ENCODE measurements around the gene CD34. TPM values are rescaled to one million over a fixed set of nuclear protein-coding genes. Genes with fewer than 3 reads are reported as not detected.

CD34 gene
- total RNA-seq, 1 experiment from 2014 or later: not detected

DNA sequence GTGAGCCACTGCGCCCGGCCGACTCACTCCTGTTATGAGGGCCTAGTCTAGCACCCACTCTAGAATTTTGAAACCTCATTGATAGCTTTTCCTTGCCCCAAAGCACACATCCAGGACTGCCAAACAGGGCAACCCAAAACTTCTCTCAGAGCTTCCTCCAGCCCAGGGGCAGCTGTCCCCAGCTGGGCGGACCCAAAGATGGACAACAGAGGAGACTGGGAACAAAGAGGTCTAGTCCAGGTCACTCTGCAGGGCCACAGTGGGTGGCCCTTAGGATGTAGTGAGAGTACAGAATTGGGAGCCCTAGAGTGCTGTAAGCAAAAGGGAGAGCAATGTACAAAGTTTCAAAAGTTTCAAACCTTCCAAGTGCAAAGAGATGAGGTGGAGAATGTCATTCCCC, 1.2 kb downstream of the CD34 start:
- DNase-seq (ENCODE audit: low read depth, low spot score): no peak
- in situ Hi-C loops (cut with HindIII; ENCODE audit: low pct_unique_long_range_greater_than_20kb, low sequenced_read_pairs): no loop called here

DNA sequence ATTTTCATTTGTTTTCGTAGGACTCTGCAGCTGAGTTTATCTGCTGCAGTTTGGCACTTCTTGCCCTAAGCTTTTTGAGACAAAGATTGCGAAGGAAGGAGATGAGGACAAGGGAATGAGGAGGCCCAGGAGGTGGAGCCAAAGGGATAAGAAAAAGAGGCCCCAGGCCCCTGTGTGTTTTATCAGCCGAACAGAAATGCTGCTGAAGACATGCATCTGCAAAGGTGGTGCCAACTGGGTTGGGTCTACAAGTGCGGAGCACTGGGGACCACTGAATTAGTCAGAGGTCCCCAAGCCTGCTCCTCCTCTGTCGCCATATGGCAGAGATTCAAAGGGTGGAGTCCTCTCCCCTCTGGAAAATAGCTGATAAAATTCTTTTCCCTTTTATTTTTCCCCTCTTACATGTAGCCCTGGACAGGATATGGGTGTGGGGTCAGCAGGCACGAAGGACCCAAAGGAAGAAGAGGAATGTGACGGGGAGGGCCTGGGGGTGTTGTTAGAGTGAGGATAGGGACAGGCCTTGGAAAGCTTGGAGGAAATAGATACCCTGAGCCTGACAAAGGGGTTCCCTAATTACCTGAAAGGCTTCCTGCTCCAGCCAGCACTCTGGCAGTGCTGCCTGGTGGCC, 2.7 kb downstream of the CD34 start:
- in situ Hi-C loops (cut with HindIII; ENCODE audit: low pct_unique_long_range_greater_than_20kb, low sequenced_read_pairs): no loop called here
- no peak for DNase-seq (ENCODE audit: low read depth, low spot score)

- no peak for DNase-seq (ENCODE audit: low read depth, low spot score)
- in situ Hi-C loops (cut with HindIII; ENCODE audit: low pct_unique_long_range_greater_than_20kb, low sequenced_read_pairs): no loop called here
Observed at GRCh38 chr1:207904391-207904790, 6.5 kb downstream of the CD34 start.

- in situ Hi-C loops (cut with HindIII; ENCODE audit: low pct_unique_long_range_greater_than_20kb, low sequenced_read_pairs): no loop called here
- DNase-seq (ENCODE audit: low read depth, low spot score): no peak
Observed at GRCh38 chr1:207903767-207904166, 7.2 kb downstream of the CD34 start.

DNA sequence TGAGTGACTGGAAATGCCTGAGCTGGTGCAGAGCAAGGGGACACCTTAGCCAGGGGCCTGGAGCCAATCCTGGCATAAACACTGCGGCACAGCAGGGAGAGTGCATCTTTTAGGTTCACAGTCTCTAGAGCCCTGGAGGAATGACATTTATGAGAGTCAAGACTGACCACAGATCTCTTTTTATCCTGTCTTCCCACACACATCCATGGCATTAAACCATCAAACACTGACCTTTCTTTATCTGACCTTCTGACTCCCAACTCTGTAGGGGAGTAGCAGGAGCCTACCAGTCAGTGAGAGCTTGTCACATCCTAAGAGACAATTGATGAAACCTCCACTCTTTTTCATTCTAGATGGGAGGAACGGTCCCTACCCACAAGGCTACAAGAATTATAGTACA, 7.9 kb downstream of the CD34 start:
- DNase-seq (ENCODE audit: low read depth, low spot score): peak; percentile 65

GRCh38 chr1:207902566-207902965, 8.4 kb downstream of the CD34 start:
- DNase-seq (ENCODE audit: low read depth, low spot score): no peak
- in situ Hi-C loops (cut with HindIII; ENCODE audit: low pct_unique_long_range_greater_than_20kb, low sequenced_read_pairs): no loop called here

More for the DNA sequence above, 7.9 kb downstream of the CD34 start:
- in situ Hi-C loops (cut with HindIII; ENCODE audit: low pct_unique_long_range_greater_than_20kb, low sequenced_read_pairs): no loop called here

- in situ Hi-C loops (cut with HindIII; ENCODE audit: low pct_unique_long_range_greater_than_20kb, low sequenced_read_pairs): no loop called here
- no peak for DNase-seq (ENCODE audit: low read depth, low spot score)
Observed at GRCh38 chr1:207901041-207901653, 9.8 kb downstream of the CD34 start.

GRCh38 chr1:207898836-207899235, 12.1 kb downstream of the CD34 start:
- in situ Hi-C loops (cut with HindIII; ENCODE audit: low pct_unique_long_range_greater_than_20kb, low sequenced_read_pairs): no loop called here
- no peak for DNase-seq (ENCODE audit: low read depth, low spot score)

DNA sequence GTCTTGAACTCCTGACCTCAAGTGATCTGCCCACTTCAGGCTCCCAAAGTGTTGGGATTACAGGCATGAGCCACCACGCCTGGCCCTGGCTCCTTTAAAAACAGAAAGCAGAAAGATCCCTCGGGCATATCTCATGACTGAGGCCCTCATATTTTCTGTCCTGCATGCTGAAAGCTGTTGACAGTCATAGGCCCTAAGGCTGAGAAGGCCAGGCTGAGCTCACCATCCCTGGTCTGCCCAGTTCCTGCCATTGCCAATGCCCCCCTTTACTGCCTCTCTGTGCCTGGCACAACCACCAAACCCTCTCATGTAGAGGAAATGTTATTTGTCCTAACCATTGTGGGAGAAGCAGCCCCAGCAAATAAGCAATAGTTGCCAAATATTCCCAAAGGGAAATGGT, 12.7 kb downstream of the CD34 start:
- in situ Hi-C loops (cut with HindIII; ENCODE audit: low pct_unique_long_range_greater_than_20kb, low sequenced_read_pairs): no loop called here
- no peak for DNase-seq (ENCODE audit: low read depth, low spot score)

GRCh38 chr1:207897188-207897587, 13.7 kb downstream of the CD34 start:
- DNase-seq (ENCODE audit: low read depth, low spot score): peak; percentile 38
- in situ Hi-C loops (cut with HindIII; ENCODE audit: low pct_unique_long_range_greater_than_20kb, low sequenced_read_pairs): no loop called here

DNA sequence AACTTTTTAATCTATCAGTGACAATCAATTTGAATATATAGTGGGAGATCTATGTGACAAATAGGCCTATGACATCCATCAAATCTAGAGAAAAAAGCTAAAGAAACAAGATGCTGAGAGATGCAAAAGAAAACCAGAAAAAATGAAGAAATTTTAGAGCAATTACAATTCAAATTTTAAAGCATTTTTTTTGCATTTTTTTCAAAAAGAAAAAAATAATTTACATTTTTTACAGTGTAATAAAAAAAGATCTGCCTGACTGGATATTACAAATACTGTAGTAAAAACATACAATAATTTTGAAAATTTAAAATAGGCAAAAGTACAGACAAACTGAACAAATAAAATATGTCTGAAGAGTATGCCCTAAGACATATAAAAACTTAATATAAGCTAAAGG, 14.4 kb downstream of the CD34 start:
- in situ Hi-C loops (cut with HindIII; ENCODE audit: low pct_unique_long_range_greater_than_20kb, low sequenced_read_pairs): no loop called here
- DNase-seq (ENCODE audit: low read depth, low spot score): no peak

- in situ Hi-C loops (cut with HindIII; ENCODE audit: low pct_unique_long_range_greater_than_20kb, low sequenced_read_pairs): no loop called here
- no peak for DNase-seq (ENCODE audit: low read depth, low spot score)
Observed at GRCh38 chr1:207894704-207895103, 16.2 kb downstream of the CD34 start.

GRCh38 chr1:207893737-207894582, 17.0 kb downstream of the CD34 start:
- no peak for DNase-seq (ENCODE audit: low read depth, low spot score)
- in situ Hi-C loops (cut with HindIII; ENCODE audit: low pct_unique_long_range_greater_than_20kb, low sequenced_read_pairs): no loop called here

DNA sequence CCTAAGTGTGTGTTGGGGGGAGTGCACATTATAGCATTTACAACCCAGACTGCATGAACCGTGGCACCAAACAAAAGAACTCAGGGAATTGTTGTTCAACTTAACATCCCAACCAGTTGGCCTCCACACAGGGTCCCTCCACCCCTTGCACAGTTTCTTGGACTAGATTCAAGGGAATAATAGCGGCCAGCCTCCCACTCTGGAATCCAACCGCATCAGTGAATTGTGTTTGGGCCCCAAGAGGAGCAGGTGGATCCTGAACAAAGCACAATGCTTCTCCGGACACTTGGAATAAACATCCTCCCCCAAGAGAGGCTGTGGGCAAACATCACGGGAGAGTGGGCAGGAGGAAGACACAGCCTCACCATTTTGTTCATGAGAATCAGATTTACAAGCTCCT, 18.2 kb downstream of the CD34 start:
- DNase-seq (ENCODE audit: low read depth, low spot score): no peak
- in situ Hi-C loops (cut with HindIII; ENCODE audit: low pct_unique_long_range_greater_than_20kb, low sequenced_read_pairs): no loop called here

DNA sequence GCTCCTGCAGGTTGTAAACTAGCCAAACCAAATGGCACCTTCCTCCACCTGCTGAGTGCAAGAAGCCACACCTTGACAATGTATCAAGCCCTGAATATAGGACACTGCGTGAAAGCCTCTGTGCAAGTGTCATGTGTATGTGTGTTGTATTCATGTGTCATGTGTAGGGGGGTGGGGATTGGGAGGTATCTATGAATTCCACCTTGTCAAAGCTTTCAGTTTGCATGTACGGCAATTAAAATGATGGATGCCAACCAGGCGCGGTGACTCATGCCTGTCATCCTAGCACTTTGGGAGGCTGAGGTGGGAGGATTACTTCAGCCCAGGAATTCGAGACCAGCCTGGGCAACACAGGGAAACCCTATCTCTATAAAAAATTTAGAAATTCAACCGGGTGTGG, 19.8 kb downstream of the CD34 start:
- no peak for DNase-seq (ENCODE audit: low read depth, low spot score)
- in situ Hi-C loops (cut with HindIII; ENCODE audit: low pct_unique_long_range_greater_than_20kb, low sequenced_read_pairs): no loop called here

DNA sequence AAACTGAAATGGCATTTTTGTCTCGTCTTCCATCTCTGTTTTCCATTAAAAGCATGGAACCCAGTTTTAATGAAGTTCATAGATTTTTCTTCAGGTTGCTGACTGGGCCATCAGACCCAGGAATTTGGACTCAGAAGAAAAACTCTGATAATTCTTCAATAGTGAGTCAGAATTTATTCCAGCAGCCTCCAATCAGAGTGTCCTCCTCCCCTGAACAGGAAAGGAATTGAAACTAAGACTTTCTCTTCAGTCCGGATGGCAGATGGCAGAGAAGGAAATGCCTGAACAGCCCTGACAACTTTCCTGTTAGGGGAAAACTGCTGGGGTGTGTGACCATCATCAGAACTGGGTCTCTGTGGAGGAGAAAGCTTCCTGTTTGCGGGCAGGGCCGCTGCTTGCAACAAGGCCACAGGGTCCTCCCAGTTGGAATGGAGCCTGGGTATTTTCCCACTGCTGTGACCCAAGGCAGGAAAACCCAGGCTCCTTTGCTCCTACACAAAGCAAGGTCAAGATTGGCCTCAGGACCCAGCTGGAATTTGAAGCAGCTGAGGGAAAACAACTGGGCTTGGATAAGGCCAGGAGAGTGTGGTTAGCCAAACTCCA, 20.7 kb downstream of the CD34 start:
- in situ Hi-C loops (cut with HindIII; ENCODE audit: low pct_unique_long_range_greater_than_20kb, low sequenced_read_pairs): no loop called here
- peak; percentile 40 for DNase-seq (ENCODE audit: low read depth, low spot score)

- DNase-seq (ENCODE audit: low read depth, low spot score): no peak
Observed at GRCh38 chr1:207888652-207889051, 22.3 kb downstream of the CD34 start.

DNA sequence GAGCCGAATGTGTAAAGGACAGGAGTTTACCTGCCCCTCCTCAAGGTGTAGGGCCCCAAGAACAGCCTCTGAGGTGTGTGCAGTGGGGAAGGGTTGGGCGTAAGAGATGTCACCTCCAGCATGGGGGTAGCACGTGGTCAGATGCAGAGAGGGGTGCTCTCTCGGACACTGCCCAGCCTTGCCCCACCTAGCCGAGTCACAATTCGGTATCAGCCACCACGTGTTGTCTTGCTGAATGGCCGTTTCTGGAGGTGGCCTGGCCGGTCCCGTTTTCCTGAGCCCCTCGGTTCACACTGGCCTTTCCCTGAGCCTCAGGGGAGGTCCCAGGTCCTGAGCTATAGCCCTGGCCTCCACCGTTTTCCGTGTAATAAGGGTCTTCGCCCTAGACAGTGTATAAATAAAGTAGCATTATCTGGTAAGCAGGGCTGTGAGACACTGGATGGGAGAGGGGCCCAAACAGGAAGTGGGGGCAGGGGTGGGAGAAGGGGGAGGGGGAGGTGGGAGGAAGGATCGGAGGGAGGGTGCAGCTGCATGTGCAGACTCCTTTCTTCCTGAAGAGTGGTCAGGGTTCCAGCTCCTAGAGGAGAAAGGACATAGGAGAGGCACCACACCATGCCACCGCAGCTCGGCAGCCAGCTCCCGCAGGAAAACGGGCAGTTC, 23.3 kb downstream of the CD34 start:
- no peak for DNase-seq (ENCODE audit: low read depth, low spot score)
- in situ Hi-C loops (cut with HindIII; ENCODE audit: low pct_unique_long_range_greater_than_20kb, low sequenced_read_pairs): no loop called here

More at GRCh38 chr1:207888652-207889051, 22.3 kb downstream of the CD34 start:
- in situ Hi-C loops (cut with HindIII; ENCODE audit: low pct_unique_long_range_greater_than_20kb, low sequenced_read_pairs): no loop called here

Data from SK-MEL-5 (cell line).